Peyer's patch (tissue), 4 donors: ENCODE measurements around the gene LRSAM1.

Experiments used
- CTCF ChIP-seq, 6 experiments: fragments of 450-650 bp in 4 of 6; fragments of 200-600 bp in 2 of 6; sonication (generic) in 1 of 6; IDR thresholded peaks; one replicate each; pipeline ENCODE4 v1.5.1; 2017 to 2019; ENCODE audit warnings: antibody characterized with exemption in 6 of 6, mild to moderate bottlenecking in 3 of 6, moderate library complexity in 1 of 6
- POLR2A ChIP-seq, 2 donors: fragments of 450-650 bp; IDR thresholded peaks; one replicate each; pipeline ENCODE4 v1.5.1; 2017; ENCODE audit warnings: antibody characterized with exemption in 2 of 2, mild to moderate bottlenecking in 2 of 2, moderate library complexity in 2 of 2

- TF ChIP-seq CTCF (IDR thresholded peaks at IDR 0.05) (no peak), POLR2A (IDR thresholded peaks at IDR 0.05) (no peak)
Observed at GRCh38 chr9:127470662-127471061, 19.4 kb downstream of the LRSAM1 start.
